Measurements from ENCODE around the gene SPCS2.
"Not testable (repeated sequence)": the region's sequence is repeated elsewhere in the genome, so short reads cannot be mapped to it uniquely, and the experiment has no call there.

The SPCS2 gene

GRCh38 chr11:75004215-75004614, 55.1 kb downstream of the SPCS2 start:
- DNase-seq: no peak

DNA sequence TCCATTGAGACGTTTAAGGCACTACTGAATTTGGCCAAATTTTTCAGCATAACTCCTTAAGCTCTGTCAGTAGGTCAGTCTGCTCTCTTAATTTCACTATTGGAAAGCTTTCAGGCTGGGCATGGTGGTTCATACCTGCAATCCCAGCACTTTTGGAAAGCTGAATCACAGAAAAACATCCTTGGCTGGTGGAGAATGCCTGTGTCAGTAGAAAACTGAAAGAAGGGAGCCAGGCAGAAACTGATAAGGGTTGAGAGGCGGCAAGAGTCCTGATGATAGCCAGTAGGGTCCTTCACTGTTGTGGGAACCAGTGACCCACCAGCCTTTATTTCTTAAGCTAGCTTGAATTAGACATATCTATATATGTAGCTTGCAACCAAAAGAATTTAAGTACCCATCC, 62.3 kb downstream of the SPCS2 start:
- no peak for DNase-seq

GRCh38 chr11:75011872-75012271, 62.8 kb downstream of the SPCS2 start:
- DNase-seq: no peak

GRCh38 chr11:75013051-75013450, 64.0 kb downstream of the SPCS2 start:
- no peak for DNase-seq

- DNase-seq: no peak
Observed at GRCh38 chr11:75014129-75014528, 65.1 kb downstream of the SPCS2 start.

- not testable (repeated sequence) for DNase-seq
Observed at GRCh38 chr11:75019200-75019599, 70.1 kb downstream of the SPCS2 start.

- DNase-seq: not testable (repeated sequence)
Observed at GRCh38 chr11:75020328-75020727, 71.3 kb downstream of the SPCS2 start.

- DNase-seq: no peak
Observed at GRCh38 chr11:75022296-75022695, 73.2 kb downstream of the SPCS2 start.

GRCh38 chr11:75022759-75023396, 73.8 kb downstream of the SPCS2 start:
- DNase-seq: peak; percentile 90

- DNase-seq: no peak
Observed at GRCh38 chr11:75023446-75024067, 74.5 kb downstream of the SPCS2 start.

- no peak for DNase-seq
Observed at GRCh38 chr11:75024068-75024449, 75.0 kb downstream of the SPCS2 start.

GRCh38 chr11:75024764-75025211, 75.7 kb downstream of the SPCS2 start:
- DNase-seq: no peak

DNA sequence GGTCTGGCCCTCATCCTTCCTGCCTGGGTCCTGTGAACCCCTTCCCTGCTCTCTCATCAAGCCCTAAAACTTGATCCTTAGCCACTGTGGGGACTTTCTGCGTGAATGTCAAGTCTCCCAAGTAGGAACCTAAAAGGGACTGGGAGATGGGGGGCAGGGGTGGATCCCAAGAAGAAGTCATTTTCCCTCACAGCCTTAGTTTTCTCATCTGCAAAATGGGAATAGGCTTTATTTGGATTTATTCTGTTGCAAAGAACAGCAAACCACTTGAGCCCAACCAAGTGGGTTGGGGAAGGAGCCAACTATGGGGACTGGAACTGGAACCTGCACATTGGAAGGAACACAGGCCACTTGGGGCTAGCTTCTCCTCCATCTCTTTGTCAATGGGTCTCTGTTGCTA, 76.5 kb downstream of the SPCS2 start:
- no peak for DNase-seq

- DNase-seq: no peak
Observed at GRCh38 chr11:75028321-75028720, 79.3 kb downstream of the SPCS2 start.
